Cardiac atrium fibroblast (primary cell): ENCODE results near the gene CNNM3. TPM values are rescaled to one million over a fixed set of nuclear protein-coding genes. Genes with fewer than 3 reads are reported as not detected.

ENCODE experiments used
- total RNA-seq: library from RNA; depleted of rRNA; stranded (reverse); fragments of >200 nt; gene quantifications from 2 replicates; pipeline ENCODE4 v1.2.3, GENCODE V29; 2015

Gene CNNM3
- total RNA-seq = 3.6 and 3.8 TPM in 2 replicates

GRCh38 chr2:96816127-96816835 is at the start of gene CNNM3:
Gene CNNM3 (plus strand): TSS chr2:96816268. CDS start chr2:96816278, 10 bp downstream.

GRCh38 chr2:96843538-96844268 is 27.6 kb downstream of the CNNM3 start, which contains the start of gene ANKRD23:
Gene ANKRD23 (minus strand): TSS chr2:96844021. CDS start chr2:96843992, 29 bp downstream.

GRCh38 chr2:96857667-96858372 is 41.8 kb downstream of the CNNM3 start, which contains the start of gene ANKRD39:
Gene ANKRD39 (minus strand): TSS chr2:96858016. CDS start chr2:96857987, 29 bp downstream.

GRCh38 chr2:96869822-96870625 is 54.0 kb downstream of the CNNM3 start, which contains the start of gene SEMA4C:
Gene SEMA4C (minus strand): TSS chr2:96870080. CDS start chr2:96867886, 2,194 bp downstream.

Other genes starting within 250 kb of the CNNM3 start
- 16.4 and 19.3 TPM in 2 replicates for gene KANSL3, start 178.0 kb upstream of the CNNM3 start, total RNA-seq
- under 0.01 TPM in 2 replicates for gene FER1L5, start 173.5 kb upstream of the CNNM3 start, total RNA-seq
- 10.3 and 15.9 TPM in 2 replicates for gene LMAN2L, start 76.2 kb upstream of the CNNM3 start, total RNA-seq
- gene CNNM4, start 55.4 kb upstream of the CNNM3 start, total RNA-seq = 2.0 and 3.2 TPM in 2 replicates
- gene ANKRD23, start 27.8 kb downstream of the CNNM3 start, total RNA-seq = 0.32 TPM in 1 of 2 replicates, not detected in the other
- gene ANKRD39, start 41.7 kb downstream of the CNNM3 start, total RNA-seq = 9.7 and 20.7 TPM in 2 replicates
- gene SEMA4C, start 53.8 kb downstream of the CNNM3 start, total RNA-seq = 28.2 and 39.0 TPM in 2 replicates
- not detected in 2 replicates for gene FAM178B, start 170.3 kb downstream of the CNNM3 start, total RNA-seq